ENCODE results near the gene ESR2.
"Not testable (repeated sequence)": the region's sequence is repeated elsewhere in the genome, so short reads cannot be mapped to it uniquely, and the experiment has no call there.

Gene ESR2

GRCh38 chr14:64075613-64076005 is 218.6 kb downstream of the ESR2 start:
- DNase-seq: no peak

GRCh38 chr14:64074961-64075612 is 219.1 kb downstream of the ESR2 start:
- no peak for DNase-seq

DNA sequence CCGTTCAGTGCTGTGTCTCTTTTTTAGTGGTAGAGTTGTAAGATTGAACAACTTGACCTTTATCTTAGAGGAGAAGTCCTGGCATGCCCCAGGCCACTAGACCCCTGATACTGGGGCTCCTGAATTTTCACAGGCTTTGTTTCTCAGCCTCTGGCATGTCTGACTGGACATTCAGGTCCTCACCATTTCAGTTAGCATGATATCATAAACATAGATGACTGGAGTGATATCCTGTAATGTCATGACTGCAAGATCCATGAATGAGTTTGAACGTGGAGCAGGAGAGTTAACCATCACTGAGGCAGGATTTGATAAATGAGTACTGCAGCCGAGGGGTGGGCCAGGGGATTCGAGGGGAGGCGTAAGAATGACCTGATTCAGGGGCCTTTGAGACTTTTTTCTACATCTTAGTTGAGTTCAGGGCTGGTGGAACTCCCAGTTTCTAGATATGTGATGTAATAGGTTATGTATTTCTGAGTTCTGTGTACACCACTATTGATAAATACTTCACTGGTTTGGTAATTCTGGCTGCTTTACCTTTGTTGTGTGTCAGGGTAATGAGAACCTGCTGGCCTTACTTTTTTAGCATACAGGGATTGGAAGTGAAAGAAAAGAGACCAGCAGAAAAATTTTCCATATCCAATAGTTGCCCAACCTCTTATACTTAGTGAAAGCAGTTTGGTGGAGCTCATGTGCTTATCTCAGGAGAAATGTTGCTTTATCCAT is 224.4 kb downstream of the ESR2 start:
- no peak for DNase-seq

DNA sequence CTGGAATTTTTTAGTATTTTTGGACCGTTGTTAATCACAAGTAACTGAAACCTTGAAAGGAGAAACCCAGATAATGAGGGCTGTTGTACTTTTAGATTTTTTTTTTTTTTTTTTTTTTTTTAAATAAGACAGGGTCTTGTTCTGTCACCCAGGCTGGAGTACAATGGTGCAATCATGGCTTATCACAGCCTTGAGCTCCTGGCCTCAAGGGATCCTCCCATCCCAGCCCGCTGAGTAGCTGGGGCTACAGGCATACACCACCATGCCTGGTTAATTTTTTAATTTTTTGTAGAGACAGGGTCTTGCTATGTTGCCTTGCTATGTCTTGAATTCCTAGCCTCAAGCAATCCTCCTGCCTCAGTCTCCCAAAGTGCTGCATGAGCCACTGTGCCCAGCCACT is 229.7 kb downstream of the ESR2 start:
- DNase-seq: no peak

DNA sequence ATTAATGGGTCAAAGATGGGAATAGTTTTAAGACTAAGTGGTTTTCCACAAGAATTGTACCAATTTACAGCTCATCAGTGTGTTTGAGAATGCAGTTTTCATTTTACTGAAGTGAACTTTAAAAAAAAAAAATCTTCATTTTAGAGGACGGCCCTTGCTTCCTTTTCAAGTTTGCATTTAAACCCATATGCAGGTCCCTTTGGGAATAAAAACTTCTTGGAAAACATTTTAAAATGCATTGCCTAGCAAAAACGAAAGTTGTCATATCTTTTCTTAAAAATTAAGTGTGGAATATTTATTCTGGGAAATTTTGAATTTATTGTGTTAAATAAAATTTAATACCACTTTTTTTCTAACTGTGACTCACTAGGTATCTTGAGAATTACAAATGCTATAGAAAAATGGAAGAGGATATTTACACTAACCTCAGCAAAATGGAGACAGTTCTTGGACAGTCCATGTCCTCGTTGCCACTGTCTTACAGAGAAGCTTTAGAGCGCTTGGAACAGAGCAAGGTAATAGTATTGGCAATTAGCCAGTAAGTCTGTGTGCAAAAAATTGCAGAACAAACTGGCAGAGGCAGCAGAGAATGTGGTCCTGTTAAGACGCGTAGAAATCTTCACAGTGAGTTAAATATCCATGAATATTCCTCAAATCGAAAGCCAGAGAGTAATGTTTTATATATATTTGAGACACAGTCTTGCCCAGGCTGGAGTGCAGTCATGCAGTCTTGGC is 231.6 kb downstream of the ESR2 start:
- no peak for DNase-seq

- no peak for DNase-seq
Observed at GRCh38 chr14:64061706-64062105, 232.5 kb downstream of the ESR2 start.

DNA sequence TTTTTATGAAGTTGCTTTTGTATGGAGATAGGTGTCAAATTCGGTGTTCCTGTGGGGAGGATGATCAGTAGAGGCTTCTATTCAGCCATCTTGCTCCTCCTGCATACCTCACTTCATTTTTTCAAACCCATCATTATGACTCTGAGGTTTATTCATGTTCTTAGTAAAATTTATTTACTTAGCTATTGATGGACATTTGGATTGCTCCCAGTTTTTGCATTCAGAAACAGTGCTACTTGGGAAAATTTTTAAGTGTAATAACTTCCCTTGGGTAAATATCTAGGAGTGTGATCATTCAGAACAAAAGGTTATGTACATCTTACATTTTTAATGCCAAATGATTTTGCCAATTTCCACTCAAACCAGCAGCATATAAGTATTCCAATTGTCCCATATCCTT is 233.1 kb downstream of the ESR2 start:
- DNase-seq: no peak

- DNase-seq: no peak
Observed at GRCh38 chr14:64060648-64061096, 233.5 kb downstream of the ESR2 start.

- no peak for DNase-seq
Observed at GRCh38 chr14:64060199-64060545, 234.0 kb downstream of the ESR2 start.

GRCh38 chr14:64059454-64060198 is 234.5 kb downstream of the ESR2 start:
- DNase-seq: no peak

DNA sequence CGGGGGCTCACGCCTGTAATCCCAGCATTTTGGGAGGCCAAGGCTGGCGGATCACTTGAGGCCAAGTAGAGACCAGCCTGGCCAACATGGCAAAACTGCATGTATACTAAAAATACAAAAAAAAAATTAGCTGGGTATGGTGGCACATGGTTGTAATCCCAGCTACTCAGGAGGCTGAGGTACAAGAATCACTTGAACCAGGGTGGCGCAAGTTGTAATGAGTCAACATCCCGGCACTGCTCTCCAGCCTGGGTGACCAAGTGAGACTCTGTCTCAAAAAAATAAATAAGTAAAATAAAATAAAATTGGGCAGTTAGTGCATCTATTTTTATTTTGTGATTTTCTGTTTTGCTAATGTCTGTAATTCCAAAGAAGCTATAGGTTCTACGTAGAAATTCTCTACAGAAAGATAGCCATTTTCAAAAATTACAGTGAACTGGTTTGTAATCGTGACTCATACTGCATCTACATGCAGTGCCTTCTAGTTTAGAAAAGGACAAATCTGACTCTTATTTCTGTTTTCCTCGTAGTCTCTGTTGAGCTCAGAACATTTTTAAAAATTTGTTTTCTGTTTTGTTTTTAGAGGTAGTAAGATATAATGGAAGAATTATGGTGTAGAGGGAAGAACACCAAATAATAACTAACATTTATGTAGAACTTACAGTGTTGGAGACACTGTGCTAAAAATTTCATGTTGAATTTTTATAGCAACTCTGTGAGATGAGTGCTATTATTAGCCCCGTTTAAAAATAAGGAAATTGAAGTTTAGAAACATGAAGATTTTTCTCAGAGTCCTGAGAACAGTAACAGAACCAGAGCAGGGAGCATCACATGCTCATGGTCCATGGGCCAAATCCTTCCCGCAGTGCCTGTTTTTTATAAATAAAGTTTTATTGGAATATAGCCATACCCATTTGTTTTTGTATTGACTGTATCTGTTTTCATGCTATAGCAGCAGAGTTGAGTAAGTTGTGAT is 240.2 kb downstream of the ESR2 start:
- DNase-seq: no peak

DNA sequence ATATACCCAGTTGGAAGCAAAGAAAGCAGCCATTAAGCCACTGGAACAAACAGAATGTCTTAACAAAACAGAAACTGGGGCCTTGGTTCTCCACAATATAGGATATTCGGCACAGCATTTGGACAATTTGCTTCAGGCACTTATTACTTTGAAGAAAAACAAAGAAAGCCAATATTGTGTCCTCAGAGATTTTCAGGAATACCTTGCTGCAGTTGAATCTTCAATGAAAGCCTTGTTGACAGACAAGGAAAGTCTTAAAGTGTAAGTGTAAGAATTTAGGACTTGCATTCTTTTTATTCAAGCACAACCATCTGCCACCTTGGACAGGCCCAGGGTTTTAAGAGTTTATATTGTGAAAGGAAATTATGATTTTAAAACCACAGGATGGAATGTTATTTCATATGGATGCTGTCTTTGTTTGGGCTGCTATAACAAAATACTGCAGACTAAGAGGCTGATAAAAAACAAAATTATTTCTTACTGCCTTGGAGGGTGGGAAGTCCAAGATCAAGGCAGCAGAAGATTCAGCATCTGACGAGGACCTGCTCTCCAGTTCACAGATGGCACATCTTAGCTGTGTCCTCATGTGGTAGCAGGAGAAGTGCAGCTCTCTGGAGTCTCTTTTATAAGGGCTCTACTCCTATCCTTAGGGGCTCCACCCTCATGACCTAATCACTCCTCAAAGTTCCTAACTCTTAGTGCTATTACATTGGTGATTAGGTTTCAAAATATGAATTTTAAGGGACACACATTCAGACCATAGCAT is 244.4 kb downstream of the ESR2 start:
- DNase-seq: no peak

- no peak for DNase-seq
Observed at GRCh38 chr14:64045091-64045490, 249.1 kb downstream of the ESR2 start.

GRCh38 chr14:64043296-64043695 is 250.9 kb downstream of the ESR2 start:
- DNase-seq: not testable (repeated sequence)

DNA sequence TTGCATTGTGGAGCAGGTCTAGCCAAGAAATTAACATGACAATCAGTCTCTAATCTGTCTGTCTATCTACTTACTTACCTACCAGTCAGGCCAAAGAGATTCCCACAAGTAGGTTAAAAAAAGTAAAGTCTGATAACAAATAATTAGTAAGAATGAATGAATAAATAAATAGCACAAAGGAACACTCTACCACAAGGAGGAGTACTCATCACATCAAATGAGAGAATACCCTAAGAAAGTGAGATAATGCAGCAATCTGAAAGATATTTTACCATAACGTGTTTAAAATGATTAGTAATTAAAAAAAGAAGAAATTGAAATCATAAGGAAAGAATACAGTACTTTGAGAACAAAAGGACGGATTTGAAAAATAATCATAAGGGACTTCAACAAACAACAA is 254.1 kb downstream of the ESR2 start:
- no peak for DNase-seq

- no peak for DNase-seq
Observed at GRCh38 chr14:64038841-64039542, 255.2 kb downstream of the ESR2 start.

- not testable (repeated sequence) for DNase-seq
Observed at GRCh38 chr14:64037869-64038745, 256.1 kb downstream of the ESR2 start.

DNA sequence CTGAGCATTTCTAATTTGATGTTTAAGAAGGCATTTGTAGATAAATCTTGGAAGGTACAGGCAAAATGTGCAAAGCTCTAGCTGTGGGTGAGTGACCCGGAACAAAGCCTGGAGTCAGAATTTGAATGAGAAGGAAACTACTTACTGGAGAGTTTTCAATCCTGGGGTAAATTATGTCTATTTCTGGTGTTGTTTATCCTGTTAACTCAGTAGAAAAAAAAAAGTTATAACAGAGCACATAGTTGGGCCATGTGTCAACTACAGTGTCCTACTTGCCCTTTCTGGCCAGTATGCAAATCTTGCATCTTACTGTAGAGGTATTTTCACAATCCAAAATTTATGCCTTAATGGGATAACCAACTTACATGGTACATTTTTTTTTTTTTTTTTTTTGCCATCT is 259.0 kb downstream of the ESR2 start:
- no peak for DNase-seq

Data from hippocampal formation (tissue), 2 donors.